Fibroblast of skin of back (primary cell): ENCODE measurements around the gene CLIC3.

ENCODE experiments used
- DNase-seq: peaks from one replicate; pipeline ENCODE4 v3.0.0-alpha.2; 2013

Gene CLIC3

GRCh38 chr9:136951541-136952320 is 44.6 kb downstream of the CLIC3 start, which contains the start of gene LCN12:
LCN12 (plus strand) TSS chr9:136952273; CDS start chr9:136952328, 55 bp downstream.
- no peak for DNase-seq

- DNase-seq, result no peak
Observed at GRCh38 chr9:136950656-136951276, 45.6 kb downstream of the CLIC3 start.

GRCh38 chr9:136949817-136950655 is 46.3 kb downstream of the CLIC3 start:
- peak; percentile 79 for DNase-seq

DNA sequence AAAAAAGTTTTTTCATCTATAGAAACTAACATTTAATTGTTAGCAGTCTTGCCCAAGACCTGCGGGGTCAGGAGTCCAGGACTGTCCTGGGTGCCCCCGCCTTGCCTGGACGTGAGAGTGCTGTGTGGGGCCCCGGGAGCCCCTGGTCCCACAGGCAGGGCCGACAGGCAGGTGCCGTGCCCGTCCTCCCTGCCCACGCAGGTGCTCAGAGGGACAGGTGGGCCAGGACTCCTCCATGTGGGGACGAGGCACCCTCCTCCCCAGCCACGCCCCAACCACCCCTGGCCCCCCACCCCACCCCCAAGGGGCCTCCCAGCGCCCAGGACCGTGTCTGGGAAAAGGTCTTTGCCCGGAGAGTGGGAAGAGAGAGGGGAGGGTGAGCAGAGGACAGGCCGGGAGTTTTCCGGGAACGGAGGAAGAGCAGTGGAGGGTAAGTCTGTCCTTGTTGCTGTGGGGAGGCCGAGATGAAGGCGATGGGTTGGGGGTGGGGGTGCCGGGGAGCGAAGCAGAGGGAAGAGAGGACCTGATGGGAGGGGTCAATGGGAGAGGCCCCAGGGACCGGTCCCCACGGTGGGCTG is 47.0 kb downstream of the CLIC3 start:
- no peak for DNase-seq

DNA sequence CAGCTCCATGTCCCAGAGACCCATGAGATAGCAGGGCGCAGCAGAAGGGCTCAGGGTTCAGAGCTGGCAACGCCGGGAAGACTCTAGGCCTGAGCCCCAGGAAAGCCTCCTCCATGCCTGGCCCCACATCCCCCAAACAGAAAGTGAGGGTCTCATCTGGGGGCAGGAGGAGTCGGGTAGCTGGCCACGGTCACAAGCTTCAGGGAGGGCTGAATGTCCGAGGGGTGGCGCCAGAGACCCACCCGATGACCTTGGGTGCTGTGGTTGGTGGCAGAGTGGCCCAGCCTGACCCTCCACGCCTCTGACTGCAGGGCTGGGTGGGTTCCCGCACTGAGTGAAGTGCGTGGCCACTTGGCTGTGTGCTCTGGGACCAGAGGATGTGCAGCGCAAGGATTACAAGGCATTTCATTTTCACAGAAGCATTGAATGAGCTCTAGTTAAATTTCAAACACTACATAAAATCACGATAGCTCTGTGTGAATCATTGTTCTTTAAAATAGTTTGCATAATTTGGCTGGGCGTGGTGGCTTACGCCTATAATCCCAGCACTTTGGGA is 48.3 kb downstream of the CLIC3 start:
- peak; percentile 43 for DNase-seq

DNA sequence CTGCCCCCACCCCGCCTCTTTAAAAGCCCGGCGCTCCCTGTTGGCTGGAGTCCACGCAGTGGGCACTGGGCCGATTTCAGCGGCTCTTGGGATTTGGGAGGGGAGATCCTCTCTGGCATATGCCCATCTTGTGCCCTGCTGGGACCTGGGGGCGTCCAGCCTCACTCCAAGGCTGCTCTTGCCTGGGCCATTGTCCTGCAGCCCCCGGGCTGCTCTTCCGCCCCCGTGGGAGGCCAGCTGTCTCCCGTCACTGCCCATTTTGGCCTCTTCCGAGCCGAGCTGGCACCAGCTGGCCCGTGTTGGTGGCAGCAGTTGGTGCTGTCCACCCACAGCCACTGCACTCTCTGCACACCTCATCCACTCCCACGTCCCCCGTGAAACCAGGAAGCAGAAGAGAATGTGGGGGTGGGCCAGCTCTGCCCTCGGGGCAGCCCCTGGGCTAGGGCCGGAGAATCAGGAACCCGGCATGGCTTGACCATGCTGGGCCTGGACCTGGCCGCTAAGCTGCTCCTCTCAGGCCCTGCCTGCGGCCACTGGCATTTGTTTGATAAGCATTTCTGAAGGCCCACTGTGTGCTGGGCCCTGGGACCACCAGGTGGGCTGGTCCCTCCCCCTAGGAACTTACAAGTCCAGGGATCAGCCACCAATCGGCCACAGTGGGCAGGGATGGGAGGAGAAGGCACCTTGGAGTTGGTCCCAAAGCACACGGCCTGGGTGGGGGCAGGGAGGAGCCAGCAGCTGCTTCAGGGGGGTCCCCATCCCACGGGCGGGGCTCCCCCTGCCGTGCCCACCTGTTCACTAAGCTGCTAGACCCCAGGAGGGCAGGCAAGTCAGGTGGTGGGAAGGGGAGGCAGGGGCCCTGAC is 49.1 kb downstream of the CLIC3 start:
- DNase-seq, result no peak

- DNase-seq, result no peak
Observed at GRCh38 chr9:136946228-136947027, 49.9 kb downstream of the CLIC3 start.

DNA sequence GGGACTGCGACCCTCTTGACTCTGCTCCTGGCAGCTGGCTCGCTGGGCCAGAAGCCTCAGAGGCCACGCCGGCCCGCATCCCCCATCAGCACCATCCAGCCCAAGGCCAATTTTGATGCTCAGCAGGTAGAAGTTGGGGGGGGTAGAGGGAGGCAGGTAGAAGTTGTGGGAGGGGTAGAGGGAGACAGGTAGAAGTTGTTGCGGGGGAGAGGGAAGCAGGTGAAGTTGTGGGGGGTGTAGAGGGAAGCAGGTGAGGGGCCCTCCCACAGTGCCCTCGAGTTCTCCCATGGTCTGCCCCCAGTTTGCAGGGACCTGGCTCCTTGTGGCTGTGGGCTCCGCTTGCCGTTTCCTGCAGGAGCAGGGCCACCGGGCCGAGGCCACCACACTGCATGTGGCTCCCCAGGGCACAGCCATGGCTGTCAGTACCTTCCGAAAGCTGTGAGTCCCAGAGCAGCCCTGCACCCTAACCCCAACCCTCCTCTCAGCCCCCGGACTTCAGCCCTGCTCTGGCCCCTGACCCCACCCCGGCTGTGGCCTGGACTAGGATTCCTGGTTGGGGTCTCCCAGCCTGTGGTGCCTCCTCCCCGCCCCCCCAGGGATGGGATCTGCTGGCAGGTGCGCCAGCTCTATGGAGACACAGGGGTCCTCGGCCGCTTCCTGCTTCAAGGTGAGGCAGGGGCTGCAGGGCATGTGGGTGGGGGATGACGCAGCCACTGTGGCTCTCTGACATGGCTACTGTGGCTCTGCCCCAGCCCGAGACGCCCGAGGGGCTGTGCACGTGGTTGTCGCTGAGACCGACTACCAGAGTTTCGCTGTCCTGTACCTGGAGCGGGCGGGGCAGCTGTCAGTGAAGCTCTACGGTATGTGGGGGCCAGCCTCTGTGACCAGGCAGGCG is 50.8 kb downstream of the CLIC3 start:
- no peak for DNase-seq
